ENCODE data around the gene RBFOX2.

- TF ChIP-seq ZBTB44 (CRISPR knock-in tag; IDR thresholded peaks at IDR 0.05) (no peak), FOXA1 (IDR thresholded peaks at IDR 0.05) (no peak), FOXA1 (CRISPR knock-in tag; IDR thresholded peaks at IDR 0.05) (no peak), ZNF510 (CRISPR knock-in tag; IDR thresholded peaks at IDR 0.05; ENCODE audit: low read depth) (no peak), SRSF4 (IDR thresholded peaks at IDR 0.05; ENCODE audit: low read depth, low read length, poor library complexity, severe bottlenecking) (no peak), SMAD3 (CRISPR knock-in tag; IDR thresholded peaks at IDR 0.05) (no peak), IRF1 (CRISPR knock-in tag; IDR thresholded peaks at IDR 0.05; ENCODE audit: low read depth) (no peak), EP300 (IDR thresholded peaks at IDR 0.05; ENCODE audit: low read depth in 2 of 2, low read length in 2 of 2) (no peak), EP300 (CRISPR knock-in tag; IDR thresholded peaks at IDR 0.05; ENCODE audit: borderline replicate concordance) (no peak), TBL1XR1 (IDR thresholded peaks at IDR 0.05; ENCODE audit: borderline replicate concordance, low read length, partially characterized antibody) (no peak)
- TF ChIP-seq, protein P1, sequence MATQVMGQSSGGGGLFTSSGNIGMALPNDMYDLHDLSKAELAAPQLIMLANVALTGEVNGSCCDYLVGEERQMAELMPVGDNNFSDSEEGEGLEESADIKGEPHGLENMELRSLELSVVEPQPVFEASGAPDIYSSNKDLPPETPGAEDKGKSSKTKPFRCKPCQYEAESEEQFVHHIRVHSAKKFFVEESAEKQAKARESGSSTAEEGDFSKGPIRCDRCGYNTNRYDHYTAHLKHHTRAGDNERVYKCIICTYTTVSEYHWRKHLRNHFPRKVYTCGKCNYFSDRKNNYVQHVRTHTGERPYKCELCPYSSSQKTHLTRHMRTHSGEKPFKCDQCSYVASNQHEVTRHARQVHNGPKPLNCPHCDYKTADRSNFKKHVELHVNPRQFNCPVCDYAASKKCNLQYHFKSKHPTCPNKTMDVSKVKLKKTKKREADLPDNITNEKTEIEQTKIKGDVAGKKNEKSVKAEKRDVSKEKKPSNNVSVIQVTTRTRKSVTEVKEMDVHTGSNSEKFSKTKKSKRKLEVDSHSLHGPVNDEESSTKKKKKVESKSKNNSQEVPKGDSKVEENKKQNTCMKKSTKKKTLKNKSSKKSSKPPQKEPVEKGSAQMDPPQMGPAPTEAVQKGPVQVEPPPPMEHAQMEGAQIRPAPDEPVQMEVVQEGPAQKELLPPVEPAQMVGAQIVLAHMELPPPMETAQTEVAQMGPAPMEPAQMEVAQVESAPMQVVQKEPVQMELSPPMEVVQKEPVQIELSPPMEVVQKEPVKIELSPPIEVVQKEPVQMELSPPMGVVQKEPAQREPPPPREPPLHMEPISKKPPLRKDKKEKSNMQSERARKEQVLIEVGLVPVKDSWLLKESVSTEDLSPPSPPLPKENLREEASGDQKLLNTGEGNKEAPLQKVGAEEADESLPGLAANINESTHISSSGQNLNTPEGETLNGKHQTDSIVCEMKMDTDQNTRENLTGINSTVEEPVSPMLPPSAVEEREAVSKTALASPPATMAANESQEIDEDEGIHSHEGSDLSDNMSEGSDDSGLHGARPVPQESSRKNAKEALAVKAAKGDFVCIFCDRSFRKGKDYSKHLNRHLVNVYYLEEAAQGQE (IDR thresholded peaks at IDR 0.05; ENCODE audit: borderline replicate concordance in 1 of 2, low read depth in 1 of 2, low read length in 2 of 2): no peak
- TF ChIP-seq, protein P2, sequence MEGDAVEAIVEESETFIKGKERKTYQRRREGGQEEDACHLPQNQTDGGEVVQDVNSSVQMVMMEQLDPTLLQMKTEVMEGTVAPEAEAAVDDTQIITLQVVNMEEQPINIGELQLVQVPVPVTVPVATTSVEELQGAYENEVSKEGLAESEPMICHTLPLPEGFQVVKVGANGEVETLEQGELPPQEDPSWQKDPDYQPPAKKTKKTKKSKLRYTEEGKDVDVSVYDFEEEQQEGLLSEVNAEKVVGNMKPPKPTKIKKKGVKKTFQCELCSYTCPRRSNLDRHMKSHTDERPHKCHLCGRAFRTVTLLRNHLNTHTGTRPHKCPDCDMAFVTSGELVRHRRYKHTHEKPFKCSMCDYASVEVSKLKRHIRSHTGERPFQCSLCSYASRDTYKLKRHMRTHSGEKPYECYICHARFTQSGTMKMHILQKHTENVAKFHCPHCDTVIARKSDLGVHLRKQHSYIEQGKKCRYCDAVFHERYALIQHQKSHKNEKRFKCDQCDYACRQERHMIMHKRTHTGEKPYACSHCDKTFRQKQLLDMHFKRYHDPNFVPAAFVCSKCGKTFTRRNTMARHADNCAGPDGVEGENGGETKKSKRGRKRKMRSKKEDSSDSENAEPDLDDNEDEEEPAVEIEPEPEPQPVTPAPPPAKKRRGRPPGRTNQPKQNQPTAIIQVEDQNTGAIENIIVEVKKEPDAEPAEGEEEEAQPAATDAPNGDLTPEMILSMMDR (CRISPR knock-in tag; IDR thresholded peaks at IDR 0.05): no peak
These were observed 320.2 kb downstream of the RBFOX2 start for GRCh38 chr22:35708453-35708852.
